Left kidney (tissue), 2 donors: Measurements from ENCODE around the gene FAM78A. TPM values are rescaled to one million over a fixed set of nuclear protein-coding genes. Genes with fewer than 3 reads are reported as not detected.
"Not testable (repeated sequence)": the region's sequence is repeated elsewhere in the genome, so short reads cannot be mapped to it uniquely, and the experiment has no call there.

Experiments used
- DNase-seq: peaks from one replicate; pipeline ENCODE4 v3.0.0-alpha.2; 2013
- polyA plus RNA-seq: library from polyadenylated mRNA; unstranded; fragments of 120-200 nt; gene quantifications from one replicate; pipeline ENCODE4 v1.2.1, GENCODE V29; 2013; ENCODE audit not compliant: insufficient read length

Gene FAM78A
- polyA plus RNA-seq, 1 donor, result 2.4 TPM

GRCh38 chr9:131211920-131212319, 64.4 kb downstream of the FAM78A start:
- not testable (repeated sequence) for DNase-seq

Other genes starting within 250 kb of the FAM78A start
- 347 TPM for gene AIF1L, start 180.0 kb downstream of the FAM78A start, polyA plus RNA-seq
- gene NUP214, start 150.9 kb downstream of the FAM78A start, polyA plus RNA-seq, result 75.2 TPM
- 1.9 TPM for gene PLPP7, start 13.2 kb upstream of the FAM78A start, polyA plus RNA-seq
- 189 TPM for gene PRRC2B, start 117.6 kb upstream of the FAM78A start, polyA plus RNA-seq
- gene POMT1, start 226.4 kb upstream of the FAM78A start, polyA plus RNA-seq, result 44.6 TPM